GM19025 (cell line): Measurements from ENCODE around the gene KRTAP5-3.
"Not testable (repeated sequence)": the region's sequence is repeated elsewhere in the genome, so short reads cannot be mapped to it uniquely, and the experiment has no call there.

ENCODE experiments used
- ATAC-seq: cut with Tn5 transposase; IDR thresholded peaks from one replicate; pipeline ENCODE4 v1.9.1; 2021; ENCODE audit warnings: mild to moderate bottlenecking, low read depth, moderate library complexity; ENCODE audit not compliant: unreplicated experiment

Gene KRTAP5-3

GRCh38 chr11:1584661-1585370, 23.4 kb downstream of the KRTAP5-3 start, which contains the start of gene KRTAP5-1:
Gene KRTAP5-1, minus strand, starts transcription at chr11:1585283. Its CDS starts 34 bp downstream, at chr11:1585249.
- ATAC-seq: not testable (repeated sequence)

DNA sequence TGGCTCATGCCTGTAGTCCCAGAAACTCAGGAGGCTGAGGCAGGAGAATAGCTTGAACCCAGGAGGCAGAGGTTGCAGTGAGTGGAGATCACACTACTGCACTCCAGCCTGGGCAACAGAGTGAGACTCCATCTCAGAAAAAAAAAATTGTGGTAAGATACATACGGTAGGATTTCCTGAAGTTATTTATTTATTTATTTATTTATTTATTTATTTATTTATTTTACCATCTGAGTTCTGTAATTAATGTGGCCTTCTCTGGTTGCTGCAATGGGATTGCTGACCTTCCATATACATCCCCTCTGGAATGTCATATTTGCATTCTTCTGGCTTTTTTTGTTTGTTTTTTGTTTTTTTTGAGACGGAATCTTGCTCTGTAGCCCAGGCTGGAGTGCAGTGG, 25.4 kb downstream of the KRTAP5-3 start:
- ATAC-seq: not testable (repeated sequence)

DNA sequence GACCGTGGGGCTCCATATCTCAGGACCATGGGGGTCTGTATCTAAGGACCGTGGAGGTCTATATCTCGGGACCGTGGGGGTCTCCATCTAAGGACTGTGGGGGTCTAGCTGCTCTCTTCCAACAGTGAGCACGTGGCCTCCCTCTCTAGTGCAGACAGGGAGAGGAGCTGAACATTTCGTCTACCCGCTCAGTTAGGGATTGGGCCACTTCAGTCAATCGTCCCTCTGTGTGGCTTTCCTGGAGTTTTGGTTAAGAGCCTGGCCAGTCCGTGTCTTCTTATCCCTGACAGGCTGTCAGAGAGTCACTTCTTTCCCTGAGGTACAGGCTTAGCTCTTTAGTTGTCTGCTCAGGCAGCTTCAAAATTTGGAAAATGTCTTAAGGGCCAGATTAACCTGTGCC, 26.3 kb downstream of the KRTAP5-3 start:
- ATAC-seq: no peak

- no peak for ATAC-seq
Measured at GRCh38 chr11:1576825-1577224, 31.4 kb downstream of the KRTAP5-3 start.

DNA sequence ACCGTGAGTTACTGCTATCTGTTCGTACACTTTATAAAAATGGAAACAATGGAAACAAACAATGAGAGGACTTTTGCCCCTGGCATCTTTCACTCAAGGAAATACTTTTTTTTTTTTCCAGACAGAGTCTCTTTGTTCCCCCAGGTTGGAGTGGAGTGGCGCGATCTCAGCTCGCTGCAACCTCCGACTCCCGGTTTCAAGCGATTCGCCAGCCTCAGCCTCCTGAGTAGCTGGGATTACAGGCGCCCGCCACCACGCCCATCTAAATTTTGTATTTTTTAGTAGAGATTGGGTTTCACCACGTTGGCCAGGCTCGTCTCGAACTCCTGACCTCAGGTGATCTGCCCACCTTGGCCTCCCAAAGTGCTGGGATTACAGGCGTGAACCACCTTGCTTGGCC, 32.5 kb downstream of the KRTAP5-3 start:
- not testable (repeated sequence) for ATAC-seq

DNA sequence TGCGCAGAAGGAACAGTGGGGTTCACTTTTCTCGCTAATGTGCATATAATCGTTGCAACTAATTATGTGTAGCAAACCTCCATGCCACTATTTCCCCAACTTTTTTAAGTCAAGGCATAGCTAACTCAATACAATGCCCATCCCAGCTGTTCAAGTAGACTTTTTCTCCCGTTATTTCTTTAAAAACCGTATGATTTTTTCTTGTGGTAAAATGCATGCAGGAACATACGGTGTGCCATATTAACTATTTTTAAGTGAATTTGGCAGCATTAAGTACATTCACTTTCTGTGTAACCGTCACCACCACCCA, 33.4 kb downstream of the KRTAP5-3 start:
- ATAC-seq: no peak

GRCh38 chr11:1574238-1574932, 33.9 kb downstream of the KRTAP5-3 start:
- no peak for ATAC-seq

- ATAC-seq: no peak
Measured at GRCh38 chr11:1573903-1574237, 34.4 kb downstream of the KRTAP5-3 start.

GRCh38 chr11:1573077-1573902, 35.0 kb downstream of the KRTAP5-3 start:
- ATAC-seq: no peak

GRCh38 chr11:1572197-1573076, 35.8 kb downstream of the KRTAP5-3 start, which contains the start of gene DUSP8:
Gene DUSP8, minus strand, starts transcription at chr11:1572271. Its CDS starts 6,445 bp downstream, at chr11:1565826.
- peak; percentile 62 for ATAC-seq

DNA sequence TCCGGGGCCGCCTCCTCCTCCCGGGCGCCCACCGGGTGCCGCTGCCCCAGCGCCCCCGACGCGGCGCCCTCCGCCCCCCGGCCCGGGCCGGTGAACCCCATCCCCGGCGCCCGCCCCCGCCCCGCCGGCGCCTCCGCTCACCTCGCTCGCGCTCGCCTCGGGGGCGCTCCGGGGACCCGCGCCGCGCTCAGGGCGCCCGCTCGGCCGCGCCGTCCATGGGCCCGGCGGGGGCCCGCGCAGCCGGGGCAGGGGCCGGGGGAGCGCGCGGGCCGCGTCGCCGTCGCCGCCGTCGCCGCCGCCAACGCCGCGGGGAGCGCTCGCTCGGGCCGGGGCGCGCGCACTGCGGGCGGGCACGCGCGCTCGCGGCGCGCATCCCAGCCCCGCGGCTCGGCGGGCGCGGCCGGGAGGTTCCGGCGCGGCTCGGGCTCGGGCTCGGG, 36.5 kb downstream of the KRTAP5-3 start:
- ATAC-seq: no peak

DNA sequence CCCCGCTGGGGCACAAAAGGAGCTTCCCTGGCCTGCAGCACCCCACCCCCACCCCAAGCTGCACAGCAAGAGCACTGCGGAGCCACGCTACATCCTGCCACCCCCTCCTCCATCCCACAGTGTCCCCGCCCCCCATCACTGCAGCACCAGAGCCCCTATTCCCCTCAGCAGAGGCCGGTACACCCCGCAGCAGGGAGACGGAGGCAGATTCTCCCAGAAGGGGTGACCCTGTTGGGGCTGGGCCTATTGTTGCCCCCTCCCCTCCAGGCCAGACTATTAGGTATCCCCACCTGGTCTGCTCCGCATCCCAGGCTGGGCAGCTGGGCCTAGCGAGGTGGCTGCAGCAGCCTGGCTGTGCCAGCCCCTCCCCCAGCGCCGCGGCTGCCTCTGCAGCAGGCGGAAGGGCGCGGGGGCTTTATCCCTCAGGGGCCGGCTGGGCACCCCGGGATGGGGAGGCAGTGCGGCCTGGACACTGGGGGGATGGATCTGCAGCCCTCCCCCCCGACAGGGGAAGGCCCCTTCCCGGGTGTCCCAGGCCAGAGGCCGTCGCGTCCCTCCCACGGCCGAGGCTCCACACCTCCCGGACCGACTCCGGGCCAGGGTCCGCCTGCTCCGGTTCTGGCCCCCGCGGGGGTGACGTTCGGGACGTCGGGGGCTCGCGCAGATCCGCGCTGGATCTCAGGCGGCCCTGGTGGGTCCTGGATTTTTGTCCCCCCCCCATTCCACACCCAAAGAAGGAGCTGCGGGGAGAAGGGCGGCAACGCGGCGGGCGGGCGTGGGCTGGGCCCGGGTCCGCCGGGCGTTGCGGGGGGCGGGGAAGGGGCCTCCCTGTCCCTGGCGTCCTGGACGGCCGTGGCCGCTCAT, 37.1 kb downstream of the KRTAP5-3 start:
- ATAC-seq: no peak

DNA sequence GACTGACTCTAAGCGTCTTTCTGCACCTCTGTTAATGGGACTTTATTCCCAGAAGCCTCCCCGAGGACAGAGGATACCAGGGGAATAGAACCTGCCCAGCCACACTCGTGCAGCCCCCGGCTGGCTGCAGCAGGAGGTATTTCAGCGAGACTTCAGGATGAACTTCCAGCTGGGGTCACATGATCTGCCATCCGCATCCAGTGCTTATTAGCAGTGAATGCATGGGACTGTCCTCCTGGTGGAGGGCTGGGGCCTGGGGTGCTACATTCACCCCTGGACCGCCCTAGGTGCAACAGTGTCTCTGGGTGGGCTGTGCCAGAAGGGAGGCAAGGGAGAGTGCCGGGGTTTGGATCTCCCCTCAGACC, 37.8 kb downstream of the KRTAP5-3 start:
- ATAC-seq: no peak

- no peak for ATAC-seq
Measured at GRCh38 chr11:1570001-1570453, 38.2 kb downstream of the KRTAP5-3 start.

DNA sequence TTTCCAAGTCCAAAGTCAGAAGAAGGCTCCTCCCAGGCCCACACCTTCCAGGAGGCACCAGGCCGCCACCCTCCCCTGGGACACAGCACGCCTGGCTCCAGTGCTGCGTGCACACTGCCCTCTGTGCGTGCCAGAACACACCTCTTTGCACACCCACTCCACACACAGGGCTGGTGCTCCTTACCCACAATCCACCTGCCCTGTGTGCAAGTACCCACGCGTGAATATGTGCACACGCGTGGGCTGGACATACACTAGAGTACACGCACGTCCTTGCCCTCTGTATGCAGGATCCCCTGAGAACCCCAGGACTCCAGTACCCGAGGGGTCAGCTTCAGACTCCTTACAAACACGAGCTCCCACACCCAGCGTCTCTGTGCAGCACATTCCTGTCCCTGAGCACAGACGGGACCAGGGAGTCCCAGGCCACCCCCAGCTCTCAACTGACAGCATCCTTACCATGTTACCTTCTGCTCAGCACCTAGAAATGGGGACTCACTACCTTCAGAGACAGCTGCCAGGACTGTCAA, 38.9 kb downstream of the KRTAP5-3 start:
- no peak for ATAC-seq

GRCh38 chr11:1568441-1568911, 39.8 kb downstream of the KRTAP5-3 start:
- no peak for ATAC-seq

- ATAC-seq: no peak
Measured at GRCh38 chr11:1567721-1568100, 40.6 kb downstream of the KRTAP5-3 start.

GRCh38 chr11:1567052-1567720, 41.1 kb downstream of the KRTAP5-3 start:
- ATAC-seq: no peak
